Upper lobe of left lung (tissue), 6 donors: Measurements from ENCODE around the gene PCBP4. TPM values are rescaled to one million over a fixed set of nuclear protein-coding genes. Genes with fewer than 3 reads are reported as not detected.

Source experiments
- ATAC-seq, 2 donors: fragments of 200-7000 bp; cut with Tn5 transposase; one replicate each; pipeline ENCODE4 v1.9.1; 2022; ENCODE audit warnings: mild to moderate bottlenecking in 2 of 2, moderate library complexity in 2 of 2; ENCODE audit not compliant: low FRiP score in 2 of 2
- DNase-seq, 2 donors: peaks; one replicate each; pipeline ENCODE4 v3.0.0-alpha.2; 2019 to 2020
- H3K27ac ChIP-seq, 4 donors: fragments of 200-600 bp; sonication (generic); one replicate each; pipeline ENCODE4 v1.5.1; 2016 to 2019
- H3K27me3 ChIP-seq, 4 donors: fragments of 200-600 bp; sonication (generic); one replicate each; pipeline ENCODE4 v1.5.1; 2017 to 2019
- H3K36me3 ChIP-seq, 4 donors: fragments of 200-600 bp; sonication (generic); one replicate each; pipeline ENCODE4 v1.5.1; 2016 to 2019
- H3K4me1 ChIP-seq, 4 donors: fragments of 200-600 bp; sonication (generic); one replicate each; pipeline ENCODE4 v1.5.1; 2018 to 2019
- H3K4me3 ChIP-seq, 4 donors: fragments of 200-600 bp; sonication (generic); one replicate each; pipeline ENCODE4 v1.5.1; 2017 to 2019; ENCODE audit warnings: mild to moderate bottlenecking in 2 of 4, moderate library complexity in 1 of 4
- H3K9me3 ChIP-seq, 4 donors: fragments of 200-600 bp; sonication (generic); one replicate each; pipeline ENCODE4 v1.5.1; 2018 to 2019
- CTCF ChIP-seq, 6 experiments: fragments of 450-650 bp in 4 of 6; fragments of 200-600 bp in 2 of 6; sonication (generic) in 2 of 6; IDR thresholded peaks; one replicate each; pipeline ENCODE4 v1.5.1; 2016 to 2019; ENCODE audit warnings: antibody characterized with exemption in 6 of 6
- EP300 ChIP-seq, 4 donors: sonication (generic); formaldehyde crosslinking; IDR thresholded peaks; one replicate each; pipeline ENCODE4 v1.5.1; 2017; ENCODE audit warnings: antibody characterized with exemption in 4 of 4, control low read depth in 2 of 4
- POLR2A ChIP-seq, 4 donors: fragments of 450-650 bp; IDR thresholded peaks; one replicate each; pipeline ENCODE4 v1.5.1; 2016 to 2017; ENCODE audit warnings: antibody characterized with exemption in 4 of 4, mild to moderate bottlenecking in 2 of 4
- POLR2AphosphoS5 ChIP-seq, 2 donors: sonication (generic); formaldehyde crosslinking; IDR thresholded peaks; one replicate each; pipeline ENCODE4 v1.5.1; 2017; ENCODE audit warnings: antibody characterized with exemption in 2 of 2
- WGBS, 2 donors: methylation state at CpG; one replicate each; pipeline ENCODE4 v1.1.5; 2017 to 2018; 5-methylcytosine and 5-hydroxymethylcytosine counted together
- total RNA-seq, 6 donors: library from RNA; depleted of rRNA in 4 of 6; stranded (reverse); fragments of >200 nt in 4 of 6; gene quantifications; one replicate each; pipeline versions ENCODE4 v1.1.0 to v1.2.1, GENCODE V29; 2016 to 2021
- donor health status: DM: no; HTN: no; CAD: no; lungs with moderate emphysema.
- donor health status: DM: no; HTN: yes; CAD: no; lungs with severe emphysema.

The PCBP4 gene
- total RNA-seq, 6 donors from 2014 or later = 22.7 to 53.4 (median 37.7) TPM

DNA sequence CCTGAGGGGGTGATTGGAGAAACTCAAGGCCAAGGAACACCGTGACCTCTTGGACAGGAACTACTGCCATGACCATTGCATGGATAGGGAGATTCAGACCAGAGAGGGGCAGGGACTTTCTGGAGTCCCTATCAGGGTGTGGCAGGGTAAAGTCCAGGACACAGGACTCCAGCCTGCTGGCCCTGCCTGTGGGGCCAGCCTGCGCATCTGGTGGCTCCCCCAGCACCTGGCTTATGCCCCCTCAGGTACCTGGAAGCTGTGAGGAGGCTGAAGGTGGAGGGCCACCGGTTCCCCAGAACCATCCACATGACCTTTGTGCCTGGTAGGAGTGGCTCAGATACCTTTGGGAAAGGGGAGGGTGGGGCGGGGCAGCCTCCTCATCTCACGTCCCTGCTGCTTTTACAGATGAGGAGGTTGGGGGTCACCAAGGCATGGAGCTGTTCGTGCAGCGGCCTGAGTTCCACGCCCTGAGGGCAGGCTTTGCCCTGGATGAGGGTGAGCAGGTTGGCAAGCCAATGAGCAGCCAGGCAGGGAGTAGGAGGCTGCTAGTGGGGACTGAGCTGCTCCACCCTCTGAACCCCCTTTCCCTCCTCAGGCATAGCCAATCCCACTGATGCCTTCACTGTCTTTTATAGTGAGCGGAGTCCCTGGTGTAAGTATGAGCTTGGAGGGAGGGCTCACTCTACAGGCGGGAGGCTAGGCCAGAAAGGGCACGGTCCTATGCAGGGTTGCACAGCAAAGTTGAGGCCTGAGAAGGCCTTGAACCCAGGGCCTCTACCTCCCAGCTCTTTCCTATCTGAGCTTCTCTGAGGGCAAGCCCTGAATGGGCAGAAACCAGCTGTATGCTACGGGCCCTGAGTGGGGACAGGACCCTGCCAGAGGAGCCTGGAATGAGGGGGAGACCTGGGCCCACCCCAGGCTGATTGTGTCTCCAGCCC lies 19.0 kb upstream of the PCBP4 start:
- Histone ChIP-seq H3K27me3 (no peaks in the 10 kb centered on the region), H3K4me3 (no peak overlapping the region), H3K36me3 (peaks cover 0 to 4% (median 1%) of the 10 kb centered on the region in 4 donors), H3K9me3 (no peaks in the 10 kb centered on the region), H3K4me1 (peaks cover 19 to 30% (median 27%) of the 10 kb centered on the region in 4 donors), H3K27ac (no peak overlapping the region)
- no peak for ATAC-seq
- WGBS, 2 donors = 81 to 100% methylated on average over 2 to 12 of the region's 12 CpGs
- DNase-seq = no peak
- TF ChIP-seq POLR2AphosphoS5 (IDR thresholded peaks at IDR 0.05) (no peak), EP300 (IDR thresholded peaks at IDR 0.05) (no peak), POLR2A (IDR thresholded peaks at IDR 0.05) (no peak), CTCF (IDR thresholded peaks at IDR 0.05) (no peak)

- no peaks in the 10 kb centered on the region for H3K9me3 ChIP-seq
- no peak for DNase-seq
- no peaks in the 10 kb centered on the region for H3K36me3 ChIP-seq
- TF ChIP-seq EP300 (IDR thresholded peaks at IDR 0.05) (no peak), CTCF (IDR thresholded peaks at IDR 0.05) (no peak), POLR2AphosphoS5 (IDR thresholded peaks at IDR 0.05) (no peak), POLR2A (IDR thresholded peaks at IDR 0.05) (no peak)
- H3K4me3 ChIP-seq = no peak overlapping the region
- 89 to 94% methylated on average over 2 to 6 of the region's 6 CpGs for WGBS, 2 donors
- H3K27me3 ChIP-seq = no peaks in the 10 kb centered on the region
- peaks cover 19 to 33% (median 29%) of the 10 kb centered on the region in 4 donors for H3K4me1 ChIP-seq
- peak overlapping the region in 1 of 4 donors; percentile 34 for H3K27ac ChIP-seq
- ATAC-seq = no peak
Observed at GRCh38 chr3:51985063-51985462, 17.8 kb upstream of the PCBP4 start.

- no peak for ATAC-seq
Observed at GRCh38 chr3:51984269-51984647, 17.0 kb upstream of the PCBP4 start.

DNA sequence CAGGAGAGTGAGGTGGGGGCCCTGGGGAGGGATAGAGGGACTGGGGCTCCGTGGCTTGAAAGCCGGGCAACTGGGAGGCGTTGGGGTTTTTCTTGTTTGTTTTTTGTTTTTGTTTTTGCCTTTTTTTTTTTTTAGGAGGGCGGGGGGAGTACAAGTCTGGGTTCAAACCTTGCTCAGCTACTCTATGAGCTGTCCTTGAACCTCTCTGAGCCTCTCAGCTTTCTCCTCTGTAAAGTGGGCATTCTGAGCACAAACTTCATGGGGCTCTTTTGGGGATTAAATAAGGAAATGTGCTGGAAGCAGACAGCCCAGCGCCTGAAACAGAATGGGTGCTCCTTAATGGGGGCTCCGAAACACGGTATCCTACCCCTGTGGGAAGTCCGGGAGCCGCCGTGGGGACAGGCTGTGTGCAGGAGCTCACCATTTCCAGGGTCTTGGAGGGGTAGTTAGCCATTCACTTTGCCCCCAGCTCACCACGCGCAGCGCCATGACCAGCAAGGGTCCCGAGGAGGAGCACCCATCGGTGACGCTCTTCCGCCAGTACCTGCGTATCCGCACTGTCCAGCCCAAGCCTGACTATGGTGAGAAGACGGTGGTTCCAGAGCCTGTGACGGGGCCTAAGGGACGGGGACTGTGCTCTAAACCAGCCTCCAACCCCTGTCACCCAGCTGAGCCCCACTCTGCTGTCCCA lies 16.5 kb upstream of the PCBP4 start:
- Histone ChIP-seq H3K27ac (peak overlapping the region; percentile 88 to 96 (median 93)), H3K4me1 (peaks cover 19 to 33% (median 29%) of the 10 kb centered on the region in 4 donors), H3K36me3 (no peaks in the 10 kb centered on the region), H3K27me3 (no peaks in the 10 kb centered on the region), H3K4me3 (peak overlapping the region in 3 of 4 donors; percentile 59 to 67 (median 65)), H3K9me3 (no peaks in the 10 kb centered on the region)
- ATAC-seq = no peak
- no peak for DNase-seq
- WGBS, 2 donors = 65 to 74% methylated on average over 13 to 22 of the region's 22 CpGs
- no peak for TF ChIP-seq POLR2A (IDR thresholded peaks at IDR 0.05)
- TF ChIP-seq EP300 (IDR thresholded peaks at IDR 0.05) = no peak
- no peak for TF ChIP-seq POLR2AphosphoS5 (IDR thresholded peaks at IDR 0.05)
- no peak for TF ChIP-seq CTCF (IDR thresholded peaks at IDR 0.05)

More at GRCh38 chr3:51984269-51984647, 17.0 kb upstream of the PCBP4 start:
- Histone ChIP-seq H3K27me3 (no peaks in the 10 kb centered on the region), H3K36me3 (no peaks in the 10 kb centered on the region), H3K9me3 (no peaks in the 10 kb centered on the region), H3K4me1 (peaks cover 19 to 33% (median 29%) of the 10 kb centered on the region in 4 donors), H3K27ac (peak overlapping the region; percentile 88 to 96 (median 93)), H3K4me3 (peak overlapping the region in 2 of 4 donors; percentile 65 to 67)
- TF ChIP-seq POLR2A (IDR thresholded peaks at IDR 0.05) (no peak), CTCF (IDR thresholded peaks at IDR 0.05) (no peak), POLR2AphosphoS5 (IDR thresholded peaks at IDR 0.05) (no peak), EP300 (IDR thresholded peaks at IDR 0.05) (no peak)
- no peak for DNase-seq
